NCI-H2107 (cell line): Measurements from ENCODE around the gene ZXDC.

Source experiments
- DNase-seq: peaks from one replicate; lab custom pipeline; 2025; lab: John Stamatoyannopoulos, UW

ZXDC gene

DNA sequence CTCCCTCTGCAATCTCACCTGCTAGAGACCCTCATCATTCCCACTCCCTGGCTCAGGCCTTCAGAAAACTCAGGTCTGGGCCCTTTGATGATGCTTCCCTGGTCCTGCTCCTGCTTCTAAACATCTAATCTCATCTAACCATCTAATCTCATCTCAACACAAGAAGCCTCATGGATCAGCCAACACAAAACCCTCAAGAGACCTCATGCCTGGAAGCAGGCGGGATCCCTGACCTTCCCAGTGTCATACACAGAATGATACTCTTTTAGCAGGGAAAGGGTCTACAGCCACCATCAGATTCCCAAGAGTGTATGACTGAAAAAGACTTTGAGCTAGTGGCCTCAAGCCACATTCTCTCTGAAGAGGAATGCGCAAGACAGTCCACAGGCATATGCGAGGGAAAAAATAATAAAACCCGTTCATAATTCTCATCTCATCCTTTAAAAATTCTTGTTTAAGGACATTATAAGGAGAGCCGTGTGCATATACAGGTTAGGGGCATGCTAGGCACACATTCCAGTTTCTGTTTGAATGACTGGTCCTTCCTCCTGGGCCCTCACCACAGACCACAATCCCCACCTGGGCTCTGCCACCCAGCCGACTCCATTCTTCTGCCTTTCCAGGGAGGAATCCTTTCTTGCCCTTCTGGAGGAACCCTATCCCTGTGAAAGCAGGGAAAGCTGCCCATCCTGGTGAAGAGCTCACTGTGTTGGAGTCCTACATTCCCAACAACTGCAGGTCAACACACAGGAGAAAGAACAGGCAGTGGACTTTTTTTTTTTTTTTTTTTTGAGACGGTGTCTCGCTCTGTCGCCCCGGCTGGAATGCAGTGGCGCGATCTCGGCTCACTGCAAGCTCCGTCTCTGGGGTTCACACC is 2.2 kb downstream of the ZXDC start:
- DNase-seq: no peak

DNA sequence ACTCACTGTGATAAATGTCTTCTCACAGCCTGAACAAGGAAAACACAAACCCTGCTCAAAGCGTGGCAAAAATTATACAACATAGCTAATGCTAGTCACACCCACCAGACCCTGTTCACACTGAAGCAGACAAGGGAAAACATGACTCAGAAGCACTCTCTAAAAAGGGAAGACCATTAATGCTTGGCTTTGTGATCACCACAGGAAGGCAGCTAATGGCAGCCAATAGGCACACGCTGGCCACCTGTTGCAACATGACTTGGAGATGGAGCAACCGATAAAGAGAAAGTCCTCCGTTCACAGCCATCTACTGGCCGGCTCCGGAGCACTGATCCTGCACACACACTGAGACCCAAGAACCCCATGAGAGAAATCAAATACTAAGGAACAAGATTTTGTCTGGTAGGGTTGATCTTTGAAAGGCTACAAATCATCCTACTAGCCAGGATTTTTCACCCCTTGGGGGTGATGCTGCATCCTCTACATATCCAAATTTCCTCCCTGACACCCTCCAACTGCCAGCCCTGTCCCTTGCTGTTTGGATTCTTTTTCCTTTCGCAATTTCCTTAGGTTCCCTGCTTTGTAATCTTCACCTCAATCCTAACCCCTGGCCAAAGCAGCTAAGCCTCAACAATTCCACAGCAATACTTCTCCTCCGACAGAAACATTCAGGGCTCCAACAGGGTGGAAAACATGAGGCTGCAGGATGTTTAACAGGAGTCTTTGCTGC is 3.2 kb downstream of the ZXDC start:
- peak; percentile 47 for DNase-seq

GRCh38 chr3:126469479-126469878 is 6.2 kb downstream of the ZXDC start:
- DNase-seq: no peak

DNA sequence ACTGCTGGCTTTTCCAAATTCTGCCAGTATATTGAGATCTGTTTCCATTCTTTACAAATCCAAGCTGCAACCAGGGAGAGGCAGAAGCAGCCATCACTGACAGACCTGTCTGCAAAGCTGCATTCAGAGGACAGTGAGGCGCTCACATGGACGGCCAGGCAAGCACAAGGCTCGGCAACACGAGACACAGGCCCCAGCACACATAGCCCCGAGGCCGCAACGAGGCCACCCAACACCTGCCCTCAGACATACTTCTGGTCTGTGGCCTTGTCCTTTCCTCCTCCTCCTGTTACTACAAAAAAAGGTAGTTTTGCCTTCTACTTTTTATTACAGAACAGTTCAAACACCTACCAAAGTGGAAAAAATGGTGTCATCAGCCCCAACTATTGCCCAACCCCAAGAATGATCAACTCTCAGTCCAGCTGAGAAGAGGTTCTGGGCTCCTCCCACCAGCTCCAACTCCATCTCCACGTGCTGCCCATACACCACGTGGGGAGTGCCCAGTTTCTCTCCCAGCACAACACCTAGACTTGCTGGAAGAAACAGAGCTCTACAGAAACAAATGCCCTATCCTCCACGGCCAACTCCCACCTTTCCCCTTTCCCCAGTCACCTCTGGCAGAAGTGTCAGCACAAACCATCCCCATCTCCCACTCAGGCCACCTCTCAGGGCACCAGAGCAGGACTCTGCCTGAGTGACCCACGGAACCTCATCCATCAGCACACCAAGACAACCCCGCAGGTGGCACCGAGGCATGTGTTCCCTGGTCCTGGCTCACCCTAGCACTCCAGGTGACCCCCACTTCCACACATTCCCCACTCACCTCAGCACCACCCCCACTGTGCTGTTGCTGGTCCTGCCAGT is 7.4 kb downstream of the ZXDC start:
- DNase-seq: no peak

- no peak for DNase-seq
Observed at GRCh38 chr3:126467611-126467955, 8.1 kb downstream of the ZXDC start.

- DNase-seq: no peak
Observed at GRCh38 chr3:126466886-126467610, 8.6 kb downstream of the ZXDC start.

DNA sequence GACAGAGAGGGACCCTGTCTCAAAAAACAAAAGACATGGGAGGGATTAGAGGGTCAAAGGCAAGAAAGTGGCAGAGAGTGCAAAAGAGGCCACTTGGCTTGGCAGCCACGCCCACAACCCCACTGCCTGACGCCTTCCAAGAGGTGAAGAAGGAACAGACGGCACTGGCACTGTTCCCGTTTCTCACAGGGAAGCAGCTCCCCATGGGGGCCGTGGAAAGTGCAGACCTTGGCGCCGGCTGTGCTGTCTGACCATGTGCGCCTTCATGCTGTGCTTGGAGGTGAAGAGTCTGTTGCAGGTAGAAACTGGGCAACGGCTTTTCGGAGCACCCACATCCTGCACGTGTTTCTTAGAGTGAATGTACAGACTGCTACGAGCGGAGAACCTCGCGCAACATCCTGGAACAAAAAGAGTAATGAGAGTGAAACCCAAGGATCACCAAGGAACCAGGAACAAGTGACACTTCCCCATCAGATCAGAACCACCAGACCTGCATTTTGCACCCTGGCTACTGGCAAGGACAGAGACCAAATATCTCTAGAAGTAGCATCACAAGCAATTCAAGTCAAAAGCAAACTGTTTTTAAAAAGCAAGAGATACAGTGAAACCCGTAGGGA is 9.7 kb downstream of the ZXDC start:
- no peak for DNase-seq

GRCh38 chr3:126464997-126465396 is 10.7 kb downstream of the ZXDC start:
- no peak for DNase-seq

- no peak for DNase-seq
Observed at GRCh38 chr3:126464494-126464893, 11.2 kb downstream of the ZXDC start.

- DNase-seq: no peak
Observed at GRCh38 chr3:126464093-126464492, 11.6 kb downstream of the ZXDC start.

GRCh38 chr3:126463521-126463920 is 12.2 kb downstream of the ZXDC start:
- no peak for DNase-seq

- DNase-seq: no peak
Observed at GRCh38 chr3:126461450-126462070, 14.1 kb downstream of the ZXDC start.

GRCh38 chr3:126460381-126460780 is 15.3 kb downstream of the ZXDC start:
- no peak for DNase-seq

GRCh38 chr3:126459763-126460127 is 15.9 kb downstream of the ZXDC start:
- no peak for DNase-seq

GRCh38 chr3:126459111-126459762 is 16.5 kb downstream of the ZXDC start:
- DNase-seq: no peak

DNA sequence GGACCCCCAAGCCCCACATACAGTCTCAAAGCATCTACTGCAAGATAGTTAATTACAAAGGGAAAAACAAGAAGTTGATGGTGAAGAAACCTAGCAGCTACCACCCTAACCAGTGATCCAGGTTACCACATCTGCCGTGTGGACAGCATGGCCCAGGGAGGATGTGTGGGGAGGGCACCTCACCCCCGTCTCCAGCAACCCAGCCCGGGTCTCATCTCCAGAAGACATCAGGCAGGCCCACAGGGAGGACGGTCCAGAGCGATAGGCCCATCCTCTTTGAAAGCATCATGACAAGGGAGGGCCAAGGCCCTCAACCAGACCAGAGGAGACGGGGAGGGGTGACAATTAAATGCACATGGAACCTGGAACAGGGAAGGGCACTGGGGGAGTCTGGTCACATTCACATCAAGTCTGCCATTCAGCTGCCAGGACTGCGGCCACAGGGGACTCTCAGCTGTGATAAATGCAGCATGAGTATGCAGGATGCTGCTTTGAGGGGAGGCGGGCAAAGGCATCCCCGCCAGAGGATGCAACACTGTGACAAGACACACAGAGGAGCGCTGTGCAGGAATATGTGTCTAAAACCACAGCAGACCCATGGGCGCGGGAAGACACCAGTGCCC is 18.8 kb downstream of the ZXDC start:
- no peak for DNase-seq

DNA sequence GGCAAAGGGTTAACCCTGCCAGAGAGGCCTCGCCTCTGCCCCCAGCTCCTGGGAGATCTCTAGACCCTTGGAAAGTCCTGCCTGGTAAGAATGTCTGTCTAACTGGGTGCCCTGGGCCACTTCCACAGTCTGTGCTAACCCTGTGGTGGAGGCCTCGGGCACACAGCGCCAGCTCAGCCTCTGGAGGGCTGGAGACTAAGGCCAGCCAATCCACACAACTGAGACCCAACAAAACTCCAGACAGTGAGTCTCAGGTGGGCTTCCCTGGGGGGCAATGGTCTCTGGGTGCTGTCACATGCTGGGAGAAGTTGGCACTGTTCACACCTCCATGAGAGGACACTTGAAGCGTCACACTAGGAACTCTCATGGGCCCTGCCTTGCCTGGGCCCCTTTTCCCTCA is 19.5 kb downstream of the ZXDC start:
- DNase-seq: no peak

DNA sequence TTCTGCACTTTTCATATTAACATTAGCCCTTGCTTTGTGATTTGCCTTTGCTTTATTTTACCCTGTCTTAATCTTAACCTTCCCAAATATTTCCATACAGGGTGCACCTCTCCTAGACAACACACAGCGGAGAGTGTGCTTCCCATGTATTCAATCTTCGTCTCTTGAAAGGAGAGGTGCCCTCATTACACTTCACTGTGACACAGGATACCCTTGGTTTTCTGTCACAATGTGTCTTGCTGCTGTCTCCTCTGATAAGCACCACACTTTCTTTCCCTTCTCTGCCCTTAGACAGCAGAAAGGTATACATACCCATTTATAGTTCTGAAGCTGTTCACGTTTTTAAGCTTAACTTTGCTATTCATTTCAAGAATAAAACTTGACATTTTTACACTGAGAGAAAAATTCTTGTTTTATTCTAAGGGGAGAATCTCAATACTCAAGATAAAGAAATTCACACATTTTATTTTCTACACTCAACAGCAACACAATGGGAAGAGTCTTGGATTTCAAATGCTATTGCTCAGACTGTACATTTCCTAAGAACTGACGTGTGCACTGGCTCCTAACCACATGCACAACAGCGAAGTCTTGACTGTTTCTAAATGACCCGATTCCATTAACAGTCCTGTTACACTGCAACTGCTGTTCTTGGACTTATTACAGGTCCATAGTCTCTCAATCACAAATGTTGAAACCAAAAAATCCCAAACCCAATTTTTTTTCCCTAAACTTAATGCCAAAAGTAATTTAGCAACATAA is 21.1 kb downstream of the ZXDC start:
- DNase-seq: no peak

- no peak for DNase-seq
Observed at GRCh38 chr3:126454025-126454424, 21.7 kb downstream of the ZXDC start.
